RWPE2 (cell line): ENCODE measurements around the gene MTRFR.

ENCODE experiments used
- ATAC-seq: fragments of 200-7000 bp; cut with Tn5 transposase; 3 replicates; pipeline ENCODE4 v1.9.1; 2021; ENCODE audit warnings: low read depth
- DNase-seq: peaks from one replicate; pipeline ENCODE4 v3.0.0-alpha.2; 2020; ENCODE audit warnings: low spot score
- H3K27ac ChIP-seq: fragments of 450-650 bp; 2 replicates; pipeline ENCODE4 v1.5.1; 2017; ENCODE audit warnings: mild to moderate bottlenecking; ENCODE audit not compliant: poor library complexity, severe bottlenecking
- H3K27me3 ChIP-seq: fragments of 250-450 bp; sonication (Bioruptor Pico); 2 replicates; pipeline ENCODE4 v1.5.1; 2021; ENCODE audit warnings: mild to moderate bottlenecking, moderate library complexity; ENCODE audit not compliant: insufficient read depth, poor library complexity, severe bottlenecking
- H3K36me3 ChIP-seq: fragments of 250-450 bp; sonication (Bioruptor Pico); 2 replicates; pipeline ENCODE4 v1.5.1; 2020; ENCODE audit warnings: low read depth, mild to moderate bottlenecking, moderate library complexity
- H3K4me1 ChIP-seq: fragments of 250-450 bp; sonication (Bioruptor Pico); 2 replicates; pipeline ENCODE4 v1.5.1; 2021; ENCODE audit warnings: mild to moderate bottlenecking, moderate library complexity; ENCODE audit not compliant: insufficient read depth, poor library complexity, severe bottlenecking
- H3K4me3 ChIP-seq: fragments of 250-450 bp; sonication (Bioruptor Pico); 2 replicates; pipeline ENCODE4 v1.5.1; 2021; ENCODE audit warnings: mild to moderate bottlenecking, moderate library complexity; ENCODE audit not compliant: severe bottlenecking
- H3K9me3 ChIP-seq: fragments of 250-450 bp; sonication (Bioruptor Pico); 2 replicates; pipeline ENCODE4 v1.5.1; 2021; ENCODE audit warnings: mild to moderate bottlenecking, moderate library complexity; ENCODE audit not compliant: severe bottlenecking
- TF ChIP-seq, protein P1 (sequence below): fragments of 450-650 bp; IDR thresholded peaks from one replicate; pipeline ENCODE4 v1.5.1; 2017; ENCODE audit warnings: mild to moderate bottlenecking, moderate library complexity; ENCODE audit not compliant: poor library complexity, severe bottlenecking

Gene MTRFR

DNA sequence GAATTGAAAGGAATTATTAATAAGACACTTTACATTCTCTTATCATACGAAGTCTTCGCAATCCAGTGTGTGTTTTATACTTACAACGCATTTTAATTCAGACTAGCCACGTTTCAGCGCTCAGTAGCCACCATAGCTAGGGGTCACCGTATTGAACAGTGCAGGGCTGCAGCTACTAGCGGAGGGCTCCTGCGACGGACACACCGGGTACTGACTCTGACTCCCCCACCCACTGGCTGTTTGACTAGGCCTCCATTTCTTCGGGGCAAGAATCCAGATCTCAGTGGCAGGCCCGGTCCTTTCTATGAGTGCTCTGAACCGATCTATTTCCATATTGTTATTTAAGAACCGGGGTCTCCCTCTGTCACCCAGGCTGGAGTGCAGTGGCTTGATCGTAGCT is 39.9 kb downstream of the MTRFR start:
- DNase-seq = no peak
- no peak for ATAC-seq

DNA sequence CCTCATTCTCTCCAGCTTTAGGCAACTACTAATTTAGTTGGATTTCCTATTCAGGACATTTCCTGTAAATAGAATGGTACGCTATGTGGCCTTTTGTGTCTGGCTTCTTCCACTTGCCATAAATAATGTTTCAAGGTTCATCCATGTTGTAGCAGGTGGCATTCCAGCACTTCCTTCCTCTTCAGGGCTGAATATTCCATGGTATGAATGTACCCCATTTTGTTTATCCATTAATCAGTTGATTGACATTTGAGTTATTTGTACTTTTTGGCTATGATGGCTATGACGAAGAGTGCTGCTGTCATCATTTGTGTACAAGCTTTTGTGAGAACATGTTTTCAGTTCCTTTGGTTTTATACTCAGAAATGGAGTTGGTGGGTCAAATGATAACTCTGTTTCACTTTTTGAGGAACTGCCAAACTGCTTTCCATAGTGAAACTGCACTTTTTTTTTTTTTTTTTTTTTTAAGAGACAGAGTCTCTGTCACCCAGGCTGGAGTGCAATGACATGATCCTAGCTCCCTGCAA is 44.9 kb downstream of the MTRFR start:
- Histone ChIP-seq H3K4me1 (no peaks in the 10 kb centered on the region), H3K27ac (no peak overlapping the region), H3K27me3 (no peaks in the 10 kb centered on the region), H3K9me3 (no peaks in the 10 kb centered on the region), H3K4me3 (no peak overlapping the region), H3K36me3 (no peaks in the 10 kb centered on the region)
- TF ChIP-seq, protein P1, sequence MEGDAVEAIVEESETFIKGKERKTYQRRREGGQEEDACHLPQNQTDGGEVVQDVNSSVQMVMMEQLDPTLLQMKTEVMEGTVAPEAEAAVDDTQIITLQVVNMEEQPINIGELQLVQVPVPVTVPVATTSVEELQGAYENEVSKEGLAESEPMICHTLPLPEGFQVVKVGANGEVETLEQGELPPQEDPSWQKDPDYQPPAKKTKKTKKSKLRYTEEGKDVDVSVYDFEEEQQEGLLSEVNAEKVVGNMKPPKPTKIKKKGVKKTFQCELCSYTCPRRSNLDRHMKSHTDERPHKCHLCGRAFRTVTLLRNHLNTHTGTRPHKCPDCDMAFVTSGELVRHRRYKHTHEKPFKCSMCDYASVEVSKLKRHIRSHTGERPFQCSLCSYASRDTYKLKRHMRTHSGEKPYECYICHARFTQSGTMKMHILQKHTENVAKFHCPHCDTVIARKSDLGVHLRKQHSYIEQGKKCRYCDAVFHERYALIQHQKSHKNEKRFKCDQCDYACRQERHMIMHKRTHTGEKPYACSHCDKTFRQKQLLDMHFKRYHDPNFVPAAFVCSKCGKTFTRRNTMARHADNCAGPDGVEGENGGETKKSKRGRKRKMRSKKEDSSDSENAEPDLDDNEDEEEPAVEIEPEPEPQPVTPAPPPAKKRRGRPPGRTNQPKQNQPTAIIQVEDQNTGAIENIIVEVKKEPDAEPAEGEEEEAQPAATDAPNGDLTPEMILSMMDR = no peak
- no peak for ATAC-seq
- no peak for DNase-seq

More for the DNA sequence above, 39.9 kb downstream of the MTRFR start:
- no peaks in the 10 kb centered on the region for H3K9me3 ChIP-seq
- TF ChIP-seq, protein P1 = no peak
- no peaks in the 10 kb centered on the region for H3K4me1 ChIP-seq
- no peak overlapping the region for H3K4me3 ChIP-seq
- H3K27ac ChIP-seq = no peak overlapping the region
- no peaks in the 10 kb centered on the region for H3K27me3 ChIP-seq
- 0 out of 2 replicates have a peak, but pooled peaks cover 5% of the 10 kb centered on the region for H3K36me3 ChIP-seq

DNA sequence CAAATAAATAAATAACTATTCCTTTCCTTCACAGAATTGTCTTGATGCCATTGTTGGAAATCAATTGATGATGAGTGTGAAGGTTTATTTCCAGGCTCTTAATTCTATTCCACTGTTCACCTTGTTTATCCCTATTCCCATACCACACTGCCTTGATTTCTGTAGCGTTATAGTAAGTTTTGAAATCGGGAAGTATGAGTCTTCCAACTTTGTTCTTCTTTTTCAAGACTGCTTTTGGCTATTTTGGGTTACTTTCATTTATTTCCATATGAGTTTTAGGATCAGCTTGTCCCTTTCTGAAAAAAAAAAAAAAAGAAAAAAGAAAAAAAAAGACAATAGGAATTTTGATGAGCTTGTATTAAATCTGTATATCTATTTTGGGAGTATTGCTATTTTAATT is 47.7 kb downstream of the MTRFR start:
- Histone ChIP-seq H3K27me3 (no peaks in the 10 kb centered on the region), H3K4me1 (no peaks in the 10 kb centered on the region), H3K36me3 (no peaks in the 10 kb centered on the region), H3K27ac (no peak overlapping the region), H3K4me3 (no peak overlapping the region), H3K9me3 (no peaks in the 10 kb centered on the region)
- TF ChIP-seq, protein P1 = no peak
- no peak for DNase-seq
- no peak for ATAC-seq

DNA sequence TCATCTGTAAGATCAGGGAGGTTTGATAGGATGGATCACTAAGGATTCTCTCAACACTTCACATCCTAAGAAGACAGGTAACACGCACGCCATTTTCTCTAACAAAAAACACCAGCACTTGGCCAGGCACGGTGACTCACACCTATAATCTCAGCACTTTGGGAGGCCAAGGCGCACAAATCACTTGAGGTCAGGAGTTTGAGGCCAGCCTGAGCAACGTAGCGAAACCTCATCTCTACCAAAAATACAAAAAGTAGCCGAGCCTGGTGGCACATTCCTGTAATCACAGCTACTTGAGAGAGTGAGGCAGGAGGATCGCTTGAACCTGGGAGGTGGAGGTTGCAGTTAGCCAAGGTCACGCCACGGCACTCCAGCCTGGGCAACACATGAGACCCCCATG is 48.9 kb downstream of the MTRFR start:
- Histone ChIP-seq H3K27ac (no peak overlapping the region), H3K4me1 (no peaks in the 10 kb centered on the region), H3K36me3 (no peaks in the 10 kb centered on the region), H3K27me3 (no peaks in the 10 kb centered on the region), H3K9me3 (no peaks in the 10 kb centered on the region), H3K4me3 (no peak overlapping the region)
- ATAC-seq (no peak), DNase-seq (no peak)
- TF ChIP-seq, protein P1 = no peak

DNA sequence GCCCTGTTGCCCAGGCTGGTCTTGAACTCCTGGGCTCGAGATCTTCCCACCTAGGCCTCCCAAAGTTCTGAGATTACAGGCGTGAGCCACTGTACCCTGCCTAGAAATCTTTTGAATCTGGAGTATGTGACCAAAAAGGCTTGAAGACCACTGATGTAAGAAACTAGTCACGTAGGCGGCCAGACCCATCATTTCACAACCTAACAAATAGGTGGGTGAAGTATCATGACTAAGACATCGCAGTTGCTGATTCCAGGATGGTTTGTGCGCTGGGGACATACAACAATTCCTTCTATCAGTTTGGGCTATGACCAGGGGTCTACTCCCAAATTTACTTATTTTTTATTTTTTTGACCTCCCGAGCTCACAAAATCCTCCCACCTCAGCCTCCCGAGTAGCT is 50.2 kb downstream of the MTRFR start:
- TF ChIP-seq, protein P1 = no peak
- ATAC-seq (no peak), DNase-seq (no peak)
- no peaks in the 10 kb centered on the region for H3K9me3 ChIP-seq
- no peaks in the 10 kb centered on the region for H3K27me3 ChIP-seq
- H3K27ac ChIP-seq = no peak overlapping the region
- no peaks in the 10 kb centered on the region for H3K4me1 ChIP-seq
- no peak overlapping the region for H3K4me3 ChIP-seq
- no peaks in the 10 kb centered on the region for H3K36me3 ChIP-seq
